HL-60 (cell line): ENCODE measurements around the gene HID1.

Experiments used
- DNase-seq, 2 experiments: peaks; one replicate each; pipeline ENCODE4 v3.0.0-alpha.2; 2010 to 2020; ENCODE audit warnings: low read depth in 1 of 2, low spot score in 1 of 2
- H3K27ac ChIP-seq: fragments of 250-450 bp; sonication (Bioruptor Pico); replicated peaks from 2 replicates; pipeline ENCODE4 v1.5.1; 2020; ENCODE audit warnings: mild to moderate bottlenecking, moderate library complexity
- H3K27me3 ChIP-seq: fragments of 250-450 bp; sonication (Bioruptor Pico); 2 replicates; pipeline ENCODE4 v1.5.1; 2021; ENCODE audit warnings: mild to moderate bottlenecking, moderate library complexity; ENCODE audit not compliant: insufficient read depth, poor library complexity, severe bottlenecking
- H3K4me3 ChIP-seq: replicated peaks from 2 replicates; pipeline ENCODE4 v1.5.1; 2011; ENCODE audit warnings: mild to moderate bottlenecking, control low read depth, low read length; ENCODE audit not compliant: insufficient read depth
- CTCF ChIP-seq: IDR thresholded peaks from one replicate; pipeline ENCODE4 v1.5.1; 2011; ENCODE audit warnings: low read length, control low read depth, inconsistent platforms; ENCODE audit not compliant: insufficient read depth
- GABPA ChIP-seq: IDR thresholded peaks from 2 replicates; pipeline ENCODE4 v1.6.1; 2012; ENCODE audit warnings: low read depth
- POLR2AphosphoS5 ChIP-seq: IDR thresholded peaks from 2 replicates; pipeline ENCODE4 v1.6.1; 2012; ENCODE audit warnings: low read depth
- REST ChIP-seq: IDR thresholded peaks from 2 replicates; pipeline ENCODE4 v1.6.1; 2012; ENCODE audit warnings: low read depth; ENCODE audit not compliant: insufficient replicate concordance
- SPI1 ChIP-seq: IDR thresholded peaks from 2 replicates; pipeline ENCODE4 v1.6.1; 2012; ENCODE audit warnings: low read depth, mild to moderate bottlenecking, borderline replicate concordance

The HID1 gene

GRCh38 chr17:74935585-74936469 is 36.7 kb downstream of the HID1 start, which contains the start of gene OTOP3:
Gene OTOP3, plus strand, starts transcription at chr17:74935898. Its CDS starts 24 bp downstream, at chr17:74935922.
- TF ChIP-seq SPI1 (no peak), GABPA (no peak), REST (no peak), POLR2AphosphoS5 (no peak), CTCF (no peak)
- Histone ChIP-seq H3K27ac (no peak within 1 kb of the TSS), H3K4me3 (no peak within 1 kb of the TSS), H3K27me3 (peaks cover 34% of the 10 kb centered on the region)
- DNase-seq = no peak

- Histone ChIP-seq H3K27me3 (peaks cover 34% of the 10 kb centered on the region), H3K4me3 (no peak overlapping the region), H3K27ac (no peak overlapping the region)
- DNase-seq = no peak
- no peak for TF ChIP-seq CTCF
- no peak for TF ChIP-seq SPI1
- TF ChIP-seq GABPA = no peak
- TF ChIP-seq POLR2AphosphoS5 = no peak
- no peak for TF ChIP-seq REST
These were observed 37.5 kb downstream of the HID1 start for GRCh38 chr17:74935048-74935447.

DNA sequence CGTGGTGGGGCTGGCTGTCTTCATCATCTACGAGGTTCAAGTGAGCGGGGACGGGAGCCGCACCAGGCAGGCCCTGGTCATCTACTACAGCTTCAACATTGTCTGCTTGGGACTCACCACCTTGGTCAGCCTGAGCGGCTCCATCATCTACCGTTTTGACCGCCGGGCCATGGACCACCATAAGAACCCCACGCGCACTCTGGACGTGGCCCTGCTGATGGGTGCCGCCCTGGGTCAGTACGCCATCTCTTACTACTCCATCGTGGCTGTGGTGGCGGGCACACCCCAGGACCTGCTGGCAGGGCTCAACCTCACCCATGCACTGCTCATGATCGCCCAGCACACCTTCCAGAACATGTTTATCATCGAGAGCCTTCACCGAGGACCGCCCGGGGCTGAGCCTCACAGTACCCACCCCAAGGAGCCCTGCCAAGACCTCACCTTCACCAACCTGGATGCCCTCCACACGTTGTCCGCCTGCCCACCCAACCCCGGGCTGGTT is 42.0 kb downstream of the HID1 start:
- Histone ChIP-seq H3K4me3 (no peak overlapping the region), H3K27me3 (peaks cover 18% of the 10 kb centered on the region), H3K27ac (no peak overlapping the region)
- DNase-seq = no peak
- no peak for TF ChIP-seq REST
- no peak for TF ChIP-seq GABPA
- no peak for TF ChIP-seq CTCF
- no peak for TF ChIP-seq POLR2AphosphoS5
- no peak for TF ChIP-seq SPI1
